Kidney (tissue), 14 donors: Measurements from ENCODE around the gene BCAN. TPM values are rescaled to one million over a fixed set of nuclear protein-coding genes. Genes with fewer than 3 reads are reported as not detected.

ENCODE experiments used
- DNase-seq, 5 donors: peaks; one replicate each; pipeline ENCODE4 v3.0.0-alpha.2; 2013 to 2020
- FAIRE-seq: peaks from 2 replicates; lab custom pipeline; 2012; peaks lifted over from hg19 to GRCh38; lab: Jason Lieb, UNC
- H3K27ac ChIP-seq, 2 donors: one replicate each; pipeline ENCODE4 v1.7.0; 2013; ENCODE audit warnings: low read depth in 2 of 2, low read length in 2 of 2, inconsistent platforms in 1 of 2
- H3K27me3 ChIP-seq: one replicate; pipeline ENCODE4 v1.7.1; 2013; ENCODE audit warnings: low read length, inconsistent platforms; ENCODE audit not compliant: control insufficient read depth, insufficient read depth
- H3K36me3 ChIP-seq, 3 donors: one replicate each; pipeline versions ENCODE4 v1.7.0 to v1.7.1; 2013; ENCODE audit warnings: low read length in 3 of 3, control low read depth in 1 of 3, inconsistent platforms in 1 of 3; ENCODE audit not compliant: insufficient read depth in 3 of 3, control insufficient read depth in 2 of 3
- H3K4me1 ChIP-seq, 3 donors: one replicate each; pipeline versions ENCODE4 v1.7.0 to v1.7.1; 2013; ENCODE audit warnings: low read length in 3 of 3, inconsistent platforms in 1 of 3, low read depth in 1 of 3; ENCODE audit not compliant: control insufficient read depth in 2 of 3, insufficient read depth in 2 of 3
- H3K4me3 ChIP-seq, 3 donors: one replicate each; pipeline versions ENCODE4 v1.7.0 to v1.8.1; 2013; ENCODE audit warnings: low read length in 3 of 3, control low read depth in 1 of 3, inconsistent platforms in 1 of 3
- H3K9ac ChIP-seq, 3 donors: one replicate each; pipeline versions ENCODE4 v1.7.0 to v1.7.1; 2013; ENCODE audit warnings: low read length in 3 of 3, control low read depth in 1 of 3, inconsistent platforms in 1 of 3
- H3K9me3 ChIP-seq, 3 donors: one replicate each; pipeline versions ENCODE4 v1.7.0 to v1.7.1; 2013; ENCODE audit warnings: low read length in 3 of 3, control low read depth in 1 of 3, inconsistent platforms in 1 of 3; ENCODE audit not compliant: control insufficient read depth in 2 of 3, insufficient read depth in 1 of 3
- CTCF ChIP-seq: IDR thresholded peaks from 3 replicates; pipeline ENCODE4 v1.5.1; 2012; ENCODE audit warnings: mild to moderate bottlenecking, moderate library complexity, borderline replicate concordance; ENCODE audit not compliant: insufficient read depth; ENCODE audit errors: extremely low read depth
- intact Hi-C: fragments of 100-400 bp; cut with DNase I; formaldehyde crosslinking; loops from one replicate; pipeline ENCODE4 v1.11.1; 2022
- polyA plus RNA-seq: library from polyadenylated mRNA; stranded (reverse); fragments of 350-450 nt; fragmentation: Illumina TruSeq; extraction: RNeasy Lipid Tissue Mini Kit (QIAGEN cat#74804); gene quantifications from one replicate; pipeline ENCODE4 v1.2.3, GENCODE V29; 2014; ENCODE audit warnings: low read depth, low replicate concordance; ENCODE audit not compliant: insufficient read depth
- total RNA-seq: library from RNA; stranded (reverse); fragmentation: NEBNext Ultra II Directional; extraction: Animal tissue kit (Norgen Biotek cat#: 25700); gene quantifications from one replicate; pipeline ENCODE4 v1.2.1, GENCODE V29; 2021
- donor health status: control.
- donor health status: control.
- donor health status: control.
- donor health status: control.
- donor health status: control.
- donor health status: DM: yes; HTN: yes; CAD: no.
- donor health status: Normal renal cell carcinoma (clear cell type).

The BCAN gene
- total and polyA plus RNA-seq, 2 donors from 2014 or later = 0.19 to 0.45 TPM

GRCh38 chr1:156677616-156678596 lies 36.0 kb downstream of the BCAN start:
- Histone ChIP-seq H3K27me3 (peaks cover 10% of the 10 kb centered on the region), H3K4me3 (peak overlapping the region; percentile 22 to 68 (median 55)), H3K36me3 (no peaks in the 10 kb centered on the region), H3K27ac (peak overlapping the region; percentile 7 to 57), H3K4me1 (peaks cover 3 to 16% (median 6%) of the 10 kb centered on the region in 3 donors), H3K9ac (peak overlapping the region in 2 of 3 donors; percentile 26 to 49), H3K9me3 (no peaks in the 10 kb centered on the region)
- DNase-seq (peak in 4 of 5 donors; percentile 79 to 95 (median 85)), FAIRE-seq (peak; percentile 8)
- peak; percentile 67 for TF ChIP-seq CTCF
- intact Hi-C loops = no loop called here

- no peak for FAIRE-seq
- TF ChIP-seq CTCF = no peak
- Histone ChIP-seq H3K4me1 (peaks cover 3 to 8% (median 6%) of the 10 kb centered on the region in 3 donors), H3K27ac (no peak overlapping the region), H3K9me3 (no peaks in the 10 kb centered on the region), H3K9ac (no peak overlapping the region), H3K27me3 (peaks cover 10% of the 10 kb centered on the region), H3K36me3 (no peaks in the 10 kb centered on the region), H3K4me3 (no peak overlapping the region)
- DNase-seq = no peak
- intact Hi-C loops = no loop called here
Observed at GRCh38 chr1:156680056-156680455, 38.1 kb downstream of the BCAN start.

- no peak overlapping the region for H3K27ac ChIP-seq
- H3K9me3 ChIP-seq = no peaks in the 10 kb centered on the region
- H3K36me3 ChIP-seq = no peaks in the 10 kb centered on the region
- DNase-seq (no peak), FAIRE-seq (no peak)
- TF ChIP-seq CTCF = no peak
- intact Hi-C loops = no loop called here
- no peak overlapping the region for H3K4me3 ChIP-seq
- H3K4me1 ChIP-seq = peaks cover 3 to 7% (median 6%) of the 10 kb centered on the region in 3 donors
- H3K27me3 ChIP-seq = peaks cover 10% of the 10 kb centered on the region
- no peak overlapping the region for H3K9ac ChIP-seq
Observed at GRCh38 chr1:156681196-156681960, 39.5 kb downstream of the BCAN start.
